Colonic mucosa (tissue), 4 donors: Measurements from ENCODE around the gene ZFHX3. TPM values are rescaled to one million over a fixed set of nuclear protein-coding genes. Genes with fewer than 3 reads are reported as not detected.

Source experiments
- DNase-seq: peaks from one replicate; pipeline ENCODE4 v3.0.0-alpha.2; 2020
- H3K27ac ChIP-seq: fragments of 200-600 bp; one replicate; pipeline ENCODE4 v1.8.0; 2021
- H3K27me3 ChIP-seq: fragments of 200-600 bp; one replicate; pipeline ENCODE4 v1.8.0; 2021
- H3K36me3 ChIP-seq: fragments of 200-600 bp; one replicate; pipeline ENCODE4 v1.8.0; 2021
- H3K4me1 ChIP-seq: fragments of 200-600 bp; one replicate; pipeline ENCODE4 v1.8.0; 2021; ENCODE audit warnings: mild to moderate bottlenecking
- H3K4me3 ChIP-seq: fragments of 200-600 bp; one replicate; pipeline ENCODE4 v1.8.0; 2021
- H3K9ac ChIP-seq, 2 donors: one replicate each; pipeline ENCODE4 v1.7.0; 2013; ENCODE audit warnings: control low read depth in 2 of 2, low read depth in 2 of 2, low read length in 2 of 2
- H3K9me3 ChIP-seq: fragments of 200-600 bp; one replicate; pipeline ENCODE4 v1.8.0; 2021
- intact Hi-C: fragments of 100-400 bp; cut with DNase I; formaldehyde crosslinking; loops from one replicate; pipeline ENCODE4 v1.14.1; 2022
- total RNA-seq, 2 donors: library from RNA; stranded (reverse); fragmentation: NEBNext Ultra II Directional in 1 of 2; extraction: Animal tissue kit (Norgen Biotek cat#: 25700) in 1 of 2; gene quantifications; one replicate each; pipeline ENCODE4 v1.2.1, GENCODE V29; 2021
- TF ChIP-seq, protein P1 (sequence below): fragments of 200-600 bp; IDR thresholded peaks from one replicate; pipeline ENCODE4 v1.8.0; 2022; ENCODE audit warnings: antibody characterized with exemption, mild to moderate bottlenecking
- donor health status: healthy.
- donor health status: DM: no; HTN: no; CAD: no.
- donor health status: DM: no; HTN: no; CAD: no.

ZFHX3 gene
- total RNA-seq, 2 donors from 2014 or later, result 10.5 to 12.8 TPM

DNA sequence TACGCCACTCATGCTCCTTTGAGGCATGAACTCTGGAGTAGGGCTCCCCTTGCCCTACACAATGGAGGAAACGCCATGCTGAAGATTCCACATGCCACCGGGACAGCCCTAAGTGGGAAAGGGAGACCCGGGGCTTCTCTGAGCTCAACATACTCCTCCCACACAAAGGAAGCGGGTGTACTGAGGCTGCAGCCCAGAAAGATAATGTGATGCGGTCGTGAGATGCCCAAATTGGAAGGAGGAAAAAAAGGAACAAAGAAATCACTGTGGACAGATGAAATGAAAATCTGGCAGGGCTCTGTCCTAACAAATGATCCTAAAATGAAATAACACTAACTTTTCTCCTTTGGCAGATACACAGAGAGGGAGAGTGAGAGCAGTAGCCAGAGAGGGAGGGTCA is 182.1 kb downstream of the ZFHX3 start:
- H3K36me3 ChIP-seq, result no peaks in the 10 kb centered on the region
- H3K9me3 ChIP-seq, result no peaks in the 10 kb centered on the region
- H3K27ac ChIP-seq, result no peak overlapping the region
- H3K4me3 ChIP-seq, result no peak overlapping the region
- H3K9ac ChIP-seq, result no peak overlapping the region
- no peaks in the 10 kb centered on the region for H3K27me3 ChIP-seq
- intact Hi-C loops, result no loop called here
- no peak for DNase-seq
- TF ChIP-seq, protein P1, sequence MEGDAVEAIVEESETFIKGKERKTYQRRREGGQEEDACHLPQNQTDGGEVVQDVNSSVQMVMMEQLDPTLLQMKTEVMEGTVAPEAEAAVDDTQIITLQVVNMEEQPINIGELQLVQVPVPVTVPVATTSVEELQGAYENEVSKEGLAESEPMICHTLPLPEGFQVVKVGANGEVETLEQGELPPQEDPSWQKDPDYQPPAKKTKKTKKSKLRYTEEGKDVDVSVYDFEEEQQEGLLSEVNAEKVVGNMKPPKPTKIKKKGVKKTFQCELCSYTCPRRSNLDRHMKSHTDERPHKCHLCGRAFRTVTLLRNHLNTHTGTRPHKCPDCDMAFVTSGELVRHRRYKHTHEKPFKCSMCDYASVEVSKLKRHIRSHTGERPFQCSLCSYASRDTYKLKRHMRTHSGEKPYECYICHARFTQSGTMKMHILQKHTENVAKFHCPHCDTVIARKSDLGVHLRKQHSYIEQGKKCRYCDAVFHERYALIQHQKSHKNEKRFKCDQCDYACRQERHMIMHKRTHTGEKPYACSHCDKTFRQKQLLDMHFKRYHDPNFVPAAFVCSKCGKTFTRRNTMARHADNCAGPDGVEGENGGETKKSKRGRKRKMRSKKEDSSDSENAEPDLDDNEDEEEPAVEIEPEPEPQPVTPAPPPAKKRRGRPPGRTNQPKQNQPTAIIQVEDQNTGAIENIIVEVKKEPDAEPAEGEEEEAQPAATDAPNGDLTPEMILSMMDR, result no peak
- no peaks in the 10 kb centered on the region for H3K4me1 ChIP-seq

DNA sequence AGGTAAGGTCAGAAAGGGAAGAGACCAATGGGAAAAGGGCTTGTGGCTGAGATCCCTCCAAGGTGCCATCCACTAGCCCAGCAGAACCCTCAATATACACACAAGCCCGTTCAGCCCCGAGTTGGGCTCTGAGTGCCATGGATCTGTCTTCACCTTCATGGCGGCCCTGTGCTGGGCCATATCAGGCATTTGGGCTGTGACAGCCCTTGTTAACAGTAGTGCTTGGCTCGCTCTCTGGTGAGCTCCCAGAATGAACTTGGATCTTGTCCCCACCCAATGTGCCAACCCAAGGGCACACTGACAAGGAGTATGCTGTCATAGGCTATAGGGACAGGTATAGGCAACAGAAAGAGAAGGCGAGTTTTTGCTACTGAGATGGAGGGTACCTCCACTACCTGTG is 182.7 kb downstream of the ZFHX3 start:
- DNase-seq, result no peak
- Histone ChIP-seq H3K27me3 (no peaks in the 10 kb centered on the region), H3K4me1 (no peaks in the 10 kb centered on the region), H3K9me3 (no peaks in the 10 kb centered on the region), H3K4me3 (no peak overlapping the region), H3K9ac (no peak overlapping the region), H3K27ac (no peak overlapping the region), H3K36me3 (no peaks in the 10 kb centered on the region)
- intact Hi-C loops, result no loop called here
- TF ChIP-seq, protein P1, result no peak

- Histone ChIP-seq H3K4me3 (no peak overlapping the region), H3K27me3 (no peaks in the 10 kb centered on the region), H3K9me3 (no peaks in the 10 kb centered on the region), H3K36me3 (no peaks in the 10 kb centered on the region), H3K4me1 (no peaks in the 10 kb centered on the region), H3K9ac (no peak overlapping the region), H3K27ac (no peak overlapping the region)
- TF ChIP-seq, protein P1, result no peak
- no peak for DNase-seq
- intact Hi-C loops, result no loop called here
Observed at GRCh38 chr16:72864130-72864833, 183.6 kb downstream of the ZFHX3 start.

DNA sequence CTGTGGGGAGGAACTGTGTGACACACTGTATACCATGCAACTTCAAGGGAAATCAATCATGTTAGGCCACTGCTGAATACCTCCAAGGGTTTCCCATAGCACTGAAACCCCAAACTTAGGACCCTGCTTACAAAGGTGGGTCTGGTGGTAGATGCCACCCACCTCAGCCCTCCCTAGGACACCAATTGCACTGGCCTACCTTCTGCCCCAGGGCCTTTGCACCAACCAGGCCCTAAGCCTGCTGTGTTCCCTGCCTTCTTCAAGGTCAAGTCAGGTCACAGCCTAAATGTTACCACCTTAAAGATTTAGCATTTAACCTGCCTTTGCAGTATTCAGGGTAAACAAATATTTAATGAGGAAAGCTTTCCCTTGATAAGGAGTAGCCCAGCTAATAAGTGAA is 185.8 kb downstream of the ZFHX3 start:
- Histone ChIP-seq H3K36me3 (no peaks in the 10 kb centered on the region), H3K27me3 (no peaks in the 10 kb centered on the region), H3K27ac (no peak overlapping the region), H3K9ac (no peak overlapping the region), H3K9me3 (no peaks in the 10 kb centered on the region), H3K4me3 (no peak overlapping the region), H3K4me1 (no peaks in the 10 kb centered on the region)
- intact Hi-C loops, result no loop called here
- TF ChIP-seq, protein P1, result no peak
- DNase-seq, result no peak

DNA sequence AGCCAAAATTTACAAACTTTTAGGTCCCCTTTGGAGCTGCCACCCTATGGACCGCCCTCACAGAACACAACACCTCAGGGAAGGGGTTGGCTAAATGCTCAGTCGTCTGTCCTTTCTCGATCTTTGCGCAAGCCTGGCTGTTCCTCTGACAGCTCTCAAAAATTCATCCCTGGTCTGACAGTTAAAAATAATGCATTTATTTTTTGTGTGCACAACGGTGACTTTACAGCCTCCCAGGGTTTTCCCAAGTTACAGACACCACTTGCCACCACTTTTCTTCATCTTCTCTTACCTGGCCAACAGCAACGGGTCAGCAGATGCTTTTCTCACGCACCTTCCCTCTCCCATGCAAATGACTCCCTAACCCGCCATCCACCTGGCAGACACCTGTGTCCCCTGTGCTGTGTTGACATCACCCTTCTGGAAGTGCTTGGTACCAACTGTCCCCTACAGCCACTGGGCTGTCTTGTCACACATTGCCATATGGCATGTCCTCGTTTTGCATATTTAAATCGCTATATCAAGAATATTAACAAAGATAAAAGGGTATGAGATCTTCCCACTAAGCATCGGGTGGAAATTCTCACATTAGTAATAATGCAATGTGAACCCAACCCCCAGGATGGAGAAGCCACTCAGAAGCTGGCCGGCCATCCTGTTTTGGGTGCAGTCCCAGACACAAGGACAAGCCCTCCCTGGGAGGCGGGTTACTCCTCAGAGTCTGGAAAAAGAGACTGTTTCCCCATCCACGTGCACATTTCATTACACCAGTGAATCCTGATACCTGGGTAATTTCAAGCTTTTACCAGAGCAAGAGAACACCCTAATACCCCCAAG is 187.0 kb downstream of the ZFHX3 start:
- Histone ChIP-seq H3K27ac (no peak overlapping the region), H3K9me3 (no peaks in the 10 kb centered on the region), H3K27me3 (no peaks in the 10 kb centered on the region), H3K36me3 (no peaks in the 10 kb centered on the region), H3K4me1 (no peaks in the 10 kb centered on the region), H3K9ac (no peak overlapping the region), H3K4me3 (no peak overlapping the region)
- no peak for DNase-seq
- intact Hi-C loops, result no loop called here
- TF ChIP-seq, protein P1, result no peak
